Neural progenitor cell (in vitro differentiated cells): ENCODE results near the gene AIFM2.

Source experiments
- EZH2 ChIP-seq: fragments of 200-600 bp; sonication (generic); IDR thresholded peaks from 2 replicates; pipeline ENCODE4 v1.6.1; 2017; ENCODE audit warnings: antibody characterized with exemption, mild to moderate bottlenecking, moderate library complexity
- TF ChIP-seq, protein P1 (sequence below): fragments of 200-600 bp; sonication (generic); IDR thresholded peaks from 2 replicates; pipeline ENCODE4 v1.5.1; 2017; ENCODE audit warnings: antibody characterized with exemption, mild to moderate bottlenecking

DNA sequence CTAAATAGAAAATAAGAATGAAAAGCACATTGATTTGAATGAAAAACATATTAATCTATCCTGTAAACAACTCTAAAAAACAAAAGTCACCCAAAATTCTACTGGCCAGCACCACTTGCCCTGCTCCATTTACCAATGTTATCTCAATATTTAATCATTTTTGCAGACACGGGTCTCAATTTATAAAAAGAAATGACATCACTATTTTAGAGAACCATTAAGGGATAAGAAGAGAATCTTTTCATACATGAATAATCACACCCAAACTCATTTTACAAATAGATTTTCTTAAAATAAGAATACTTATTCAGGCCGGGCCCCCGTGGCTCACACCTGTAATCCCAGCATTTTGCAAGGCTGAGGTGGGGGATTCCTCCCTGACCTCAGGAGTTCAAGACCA is 33.8 kb upstream of the AIFM2 start:
- TF ChIP-seq, protein P1, sequence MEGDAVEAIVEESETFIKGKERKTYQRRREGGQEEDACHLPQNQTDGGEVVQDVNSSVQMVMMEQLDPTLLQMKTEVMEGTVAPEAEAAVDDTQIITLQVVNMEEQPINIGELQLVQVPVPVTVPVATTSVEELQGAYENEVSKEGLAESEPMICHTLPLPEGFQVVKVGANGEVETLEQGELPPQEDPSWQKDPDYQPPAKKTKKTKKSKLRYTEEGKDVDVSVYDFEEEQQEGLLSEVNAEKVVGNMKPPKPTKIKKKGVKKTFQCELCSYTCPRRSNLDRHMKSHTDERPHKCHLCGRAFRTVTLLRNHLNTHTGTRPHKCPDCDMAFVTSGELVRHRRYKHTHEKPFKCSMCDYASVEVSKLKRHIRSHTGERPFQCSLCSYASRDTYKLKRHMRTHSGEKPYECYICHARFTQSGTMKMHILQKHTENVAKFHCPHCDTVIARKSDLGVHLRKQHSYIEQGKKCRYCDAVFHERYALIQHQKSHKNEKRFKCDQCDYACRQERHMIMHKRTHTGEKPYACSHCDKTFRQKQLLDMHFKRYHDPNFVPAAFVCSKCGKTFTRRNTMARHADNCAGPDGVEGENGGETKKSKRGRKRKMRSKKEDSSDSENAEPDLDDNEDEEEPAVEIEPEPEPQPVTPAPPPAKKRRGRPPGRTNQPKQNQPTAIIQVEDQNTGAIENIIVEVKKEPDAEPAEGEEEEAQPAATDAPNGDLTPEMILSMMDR = no peak
- no peak for TF ChIP-seq EZH2
